Ovary (tissue), 9 donors: ENCODE data around the gene NEURL1B. TPM values are rescaled to one million over a fixed set of nuclear protein-coding genes. Genes with fewer than 3 reads are reported as not detected.

Experiments used
- DNase-seq, 5 donors: peaks; one replicate each; pipeline ENCODE4 v3.0.0-alpha.2; 2019 to 2020
- H3K27ac ChIP-seq, 2 donors: fragments of 200-600 bp; one replicate each; pipeline versions ENCODE4 v1.5.1 to v1.8.0; 2019 to 2022
- H3K27me3 ChIP-seq: fragments of 200-600 bp; one replicate; pipeline ENCODE4 v1.8.0; 2022
- H3K36me3 ChIP-seq: fragments of 200-600 bp; sonication (generic); one replicate; pipeline ENCODE4 v1.5.1; 2019
- H3K4me1 ChIP-seq: one replicate; pipeline ENCODE4 v1.8.1; 2013; ENCODE audit warnings: mild to moderate bottlenecking, moderate library complexity; ENCODE audit not compliant: insufficient read depth
- H3K4me3 ChIP-seq: fragments of 200-600 bp; sonication (generic); one replicate; pipeline ENCODE4 v1.5.1; 2017
- H3K9me3 ChIP-seq, 2 donors: fragments of 200-600 bp in 1 of 2; sonication (generic) in 1 of 2; one replicate each; pipeline versions ENCODE4 v1.5.1 to v1.8.1; 2013 to 2019; ENCODE audit warnings: mild to moderate bottlenecking in 1 of 2, moderate library complexity in 1 of 2
- CTCF ChIP-seq, 3 donors: fragments of 450-650 bp in 2 of 3; fragments of 200-600 bp in 1 of 3; IDR thresholded peaks; one replicate each; pipeline versions ENCODE4 v1.5.1 to v1.8.0; 2016 to 2022; ENCODE audit warnings: antibody characterized with exemption in 3 of 3, mild to moderate bottlenecking in 1 of 3
- EP300 ChIP-seq: sonication (generic); formaldehyde crosslinking; IDR thresholded peaks from one replicate; pipeline ENCODE4 v1.6.1; 2017; ENCODE audit warnings: antibody characterized with exemption
- POLR2A ChIP-seq: fragments of 450-650 bp; IDR thresholded peaks from one replicate; pipeline ENCODE4 v1.6.1; 2017; ENCODE audit warnings: antibody characterized with exemption, mild to moderate bottlenecking, moderate library complexity
- WGBS, 3 donors: extraction: QIAGEN DNeasy Blood & Tissue Kit in 1 of 3; methylation state at CpG; one replicate each; pipeline versions ENCODE4 v1.1.5 to v1.1.7; 2013 to 2017; 5-methylcytosine and 5-hydroxymethylcytosine counted together
- intact Hi-C, 4 donors: fragments of 100-400 bp; cut with DNase I; formaldehyde crosslinking; loops; one replicate each; pipeline versions ENCODE4 v1.11.0 to v1.15.1; 2022 to 2023
- polyA plus RNA-seq, 2 donors: library from polyadenylated mRNA; stranded (reverse); fragments of 200-250 nt in 1 of 2; fragments of 350-450 nt in 1 of 2; fragmentation: Illumina TruSeq in 1 of 2; extraction: RNeasy Lipid Tissue Mini Kit (QIAGEN cat#74804) in 1 of 2; gene quantifications; one replicate each; pipeline ENCODE4 v1.2.3, GENCODE V29; 2013 to 2014
- total RNA-seq, 7 donors: library from RNA; depleted of rRNA in 2 of 7; stranded (reverse); fragments of >200 nt in 2 of 7; fragmentation: NEBNext Ultra II Directional in 3 of 7; extraction: Animal tissue kit (Norgen Biotek cat#: 25700) in 3 of 7; gene quantifications; one replicate each; pipeline versions ENCODE4 v1.1.0 to v1.2.4, GENCODE V29; 2016 to 2023
- donor health status: DM: no; HTN: no; CAD: no; lungs with moderate emphysema.
- donor health status: DM: no; HTN: no; CAD: no.
- donor health status: Bipolar disorder and iron deficiency.
- donor health status: DM: yes; HTN: yes; CAD: no.
- donor health status: DM: no; HTN: no; CAD: no.
- donor health status: DM: yes; HTN: yes; CAD: no.

NEURL1B gene
- total and polyA plus RNA-seq, 9 donors: 15.0 to 75.1 (median 36.3) TPM

GRCh38 chr5:172720655-172721054 lies 79.6 kb downstream of the NEURL1B start:
- Histone ChIP-seq H3K27ac (peak overlapping the region in 1 of 2 donors; percentile 18), H3K4me1 (peaks cover 5% of the 10 kb centered on the region), H3K4me3 (no peak overlapping the region), H3K36me3 (no peaks in the 10 kb centered on the region), H3K27me3 (no peaks in the 10 kb centered on the region), H3K9me3 (no peaks in the 10 kb centered on the region)
- no peak for DNase-seq
- TF ChIP-seq CTCF (IDR thresholded peaks at IDR 0.05): no peak
- no peak for TF ChIP-seq EP300
- TF ChIP-seq POLR2A: no peak
- WGBS, 3 donors: 69 to 79% (median 76%) methylated on average over 5 of the region's 5 CpGs
- intact Hi-C loops: loop anchor here in 1 of 4 donors (10.0 kb wide), 1 partner anchor 334 kb away; the partner anchor contains the start of gene CREBRF

GRCh38 chr5:172721455-172722326 lies 80.6 kb downstream of the NEURL1B start:
- no peak overlapping the region for H3K4me3 ChIP-seq
- peaks cover 5% of the 10 kb centered on the region for H3K4me1 ChIP-seq
- no peak overlapping the region for H3K27ac ChIP-seq
- intact Hi-C loops: loop anchor here in 1 of 4 donors (10.0 kb wide), 1 partner anchor 333 kb away; the partner anchor contains the start of gene CREBRF
- no peaks in the 10 kb centered on the region for H3K9me3 ChIP-seq
- no peaks in the 10 kb centered on the region for H3K36me3 ChIP-seq
- DNase-seq: peak in 1 of 5 donors; percentile 74
- no peaks in the 10 kb centered on the region for H3K27me3 ChIP-seq
- TF ChIP-seq CTCF (IDR thresholded peaks at IDR 0.05) (no peak), EP300 (peak; percentile 91)
- WGBS, 3 donors: 17 to 21% (median 17%) methylated on average over 17 of the region's 17 CpGs

- Histone ChIP-seq H3K9me3 (no peaks in the 10 kb centered on the region), H3K4me3 (no peak overlapping the region), H3K27ac (no peak overlapping the region), H3K27me3 (no peaks in the 10 kb centered on the region), H3K36me3 (no peaks in the 10 kb centered on the region), H3K4me1 (peaks cover 5% of the 10 kb centered on the region)
- DNase-seq: no peak
- intact Hi-C loops: loop anchor here in 1 of 4 donors (10.0 kb wide), 1 partner anchor 332 kb away; the partner anchor contains the start of gene CREBRF
- TF ChIP-seq POLR2A: no peak
- TF ChIP-seq CTCF (IDR thresholded peaks at IDR 0.05): no peak
- TF ChIP-seq EP300: no peak
- WGBS, 3 donors: 32 to 46% (median 41%) methylated on average over 12 of the region's 12 CpGs
These were observed 81.3 kb downstream of the NEURL1B start for GRCh38 chr5:172722327-172722815.

DNA sequence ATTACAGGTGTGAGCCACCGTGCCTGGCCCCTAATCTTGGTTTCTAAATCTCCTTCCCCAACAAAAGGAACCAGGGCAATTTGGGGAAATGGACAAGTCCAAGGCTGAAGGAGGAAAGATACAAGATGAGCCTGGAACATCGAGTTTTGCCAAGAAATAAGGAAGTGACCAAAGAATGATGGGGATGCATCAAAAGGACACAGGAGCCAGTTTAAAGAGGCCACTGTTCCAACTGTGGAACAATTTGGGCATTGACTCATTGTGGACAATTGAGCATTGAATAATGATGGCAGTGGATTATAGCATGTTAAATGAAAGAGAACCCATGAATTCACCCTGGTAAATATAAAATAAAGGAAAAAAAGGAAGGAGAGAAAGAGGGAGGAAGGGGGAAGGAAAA lies 82.4 kb downstream of the NEURL1B start:
- H3K27ac ChIP-seq: no peak overlapping the region
- no peak for DNase-seq
- TF ChIP-seq EP300 (no peak), CTCF (IDR thresholded peaks at IDR 0.05) (no peak), POLR2A (no peak)
- H3K27me3 ChIP-seq: no peaks in the 10 kb centered on the region
- H3K36me3 ChIP-seq: no peaks in the 10 kb centered on the region
- H3K9me3 ChIP-seq: no peaks in the 10 kb centered on the region
- H3K4me3 ChIP-seq: no peak overlapping the region
- peaks cover 5% of the 10 kb centered on the region for H3K4me1 ChIP-seq
- 74 to 81% (median 79%) methylated on average over 2 of the region's 2 CpGs for WGBS, 3 donors
- intact Hi-C loops: loop anchor here in 1 of 4 donors (10.0 kb wide), 1 partner anchor 331 kb away; the partner anchor contains the start of gene CREBRF
